H7 (cell line): Measurements from ENCODE around the gene PTPRG. TPM values are rescaled to one million over a fixed set of nuclear protein-coding genes. Genes with fewer than 3 reads are reported as not detected.

Source experiments
- DNase-seq: peaks from one replicate; pipeline ENCODE4 v3.0.0; 2012
- H3K27me3 ChIP-seq: 2 replicates; pipeline ENCODE4 v1.6.0; 2011; ENCODE audit warnings: mild to moderate bottlenecking, low read length; ENCODE audit not compliant: control insufficient read depth, insufficient read depth
- H3K36me3 ChIP-seq: replicated peaks from 2 replicates; pipeline ENCODE4 v1.5.1; 2011; ENCODE audit warnings: low read length; ENCODE audit not compliant: control insufficient read depth, insufficient read depth
- H3K4me3 ChIP-seq: 2 replicates; pipeline ENCODE4 v1.5.1; 2011; ENCODE audit warnings: low read depth, mild to moderate bottlenecking, control low read depth, low read length, moderate library complexity; ENCODE audit not compliant: insufficient read depth
- total RNA-seq: library from RNA; depleted of rRNA; stranded (reverse); fragments of >200 nt; shearing (Covaris generic); gene quantifications from 2 replicates; pipeline ENCODE4 v1.2.3, GENCODE V29; 2014

Gene PTPRG
- total RNA-seq, 1 experiment from 2014 or later = 54.4 TPM

GRCh38 chr3:61980041-61980440 is 418.7 kb downstream of the PTPRG start:
- no peak overlapping the region for H3K4me3 ChIP-seq
- no peak for DNase-seq
- H3K36me3 ChIP-seq = no peaks in the 10 kb centered on the region
- no peaks in the 10 kb centered on the region for H3K27me3 ChIP-seq

GRCh38 chr3:61981060-61981459 is 419.7 kb downstream of the PTPRG start:
- Histone ChIP-seq H3K27me3 (no peaks in the 10 kb centered on the region), H3K4me3 (no peak overlapping the region), H3K36me3 (no peaks in the 10 kb centered on the region)
- no peak for DNase-seq

GRCh38 chr3:61983479-61983878 is 422.1 kb downstream of the PTPRG start:
- DNase-seq = no peak
- H3K4me3 ChIP-seq = no peak overlapping the region

GRCh38 chr3:61985020-61985419 is 423.6 kb downstream of the PTPRG start:
- no peaks in the 10 kb centered on the region for H3K36me3 ChIP-seq
- no peaks in the 10 kb centered on the region for H3K27me3 ChIP-seq
- DNase-seq = no peak
- no peak overlapping the region for H3K4me3 ChIP-seq

More at GRCh38 chr3:61983479-61983878, 422.1 kb downstream of the PTPRG start:
- H3K27me3 ChIP-seq = no peaks in the 10 kb centered on the region
- no peaks in the 10 kb centered on the region for H3K36me3 ChIP-seq

- Histone ChIP-seq H3K27me3 (no peaks in the 10 kb centered on the region), H3K4me3 (no peak overlapping the region), H3K36me3 (no peaks in the 10 kb centered on the region)
- no peak for DNase-seq
Observed at GRCh38 chr3:61986473-61986872, 425.1 kb downstream of the PTPRG start.

- H3K4me3 ChIP-seq = no peak overlapping the region
- no peaks in the 10 kb centered on the region for H3K36me3 ChIP-seq
- no peaks in the 10 kb centered on the region for H3K27me3 ChIP-seq
- DNase-seq = no peak
Observed at GRCh38 chr3:61989681-61990080, 428.3 kb downstream of the PTPRG start.

- Histone ChIP-seq H3K27me3 (no peaks in the 10 kb centered on the region), H3K36me3 (no peaks in the 10 kb centered on the region), H3K4me3 (no peak overlapping the region)
- no peak for DNase-seq
Observed at GRCh38 chr3:61990327-61991027, 429.1 kb downstream of the PTPRG start.

GRCh38 chr3:61991706-61992105 is 430.3 kb downstream of the PTPRG start:
- Histone ChIP-seq H3K27me3 (no peaks in the 10 kb centered on the region), H3K36me3 (no peaks in the 10 kb centered on the region), H3K4me3 (no peak overlapping the region)
- DNase-seq = no peak

- H3K27me3 ChIP-seq = no peaks in the 10 kb centered on the region
- no peak for DNase-seq
Observed at GRCh38 chr3:61996366-61996765, 435.0 kb downstream of the PTPRG start.

GRCh38 chr3:61997101-61997500 is 435.7 kb downstream of the PTPRG start:
- no peaks in the 10 kb centered on the region for H3K36me3 ChIP-seq
- H3K4me3 ChIP-seq = no peak overlapping the region
- no peak for DNase-seq
- H3K27me3 ChIP-seq = no peaks in the 10 kb centered on the region

More at GRCh38 chr3:61996366-61996765, 435.0 kb downstream of the PTPRG start:
- Histone ChIP-seq H3K36me3 (no peaks in the 10 kb centered on the region), H3K4me3 (no peak overlapping the region)

- no peak for DNase-seq
- Histone ChIP-seq H3K4me3 (no peak overlapping the region), H3K36me3 (peaks cover 1% of the 10 kb centered on the region; the same call in 1 of the 2 replicates), H3K27me3 (no peaks in the 10 kb centered on the region)
Observed at GRCh38 chr3:62003835-62004234, 442.5 kb downstream of the PTPRG start.

- DNase-seq = no peak
Observed at GRCh38 chr3:62007036-62007435, 445.7 kb downstream of the PTPRG start.

GRCh38 chr3:62010989-62011388 is 449.6 kb downstream of the PTPRG start:
- no peak for DNase-seq
- no peaks in the 10 kb centered on the region for H3K36me3 ChIP-seq
- no peak overlapping the region for H3K4me3 ChIP-seq
- H3K27me3 ChIP-seq = no peaks in the 10 kb centered on the region

More at GRCh38 chr3:62007036-62007435, 445.7 kb downstream of the PTPRG start:
- H3K36me3 ChIP-seq = peaks cover 1% of the 10 kb centered on the region; the same call in 1 of the 2 replicates
- no peak overlapping the region for H3K4me3 ChIP-seq
- H3K27me3 ChIP-seq = no peaks in the 10 kb centered on the region

GRCh38 chr3:62011666-62012065 is 450.3 kb downstream of the PTPRG start:
- H3K4me3 ChIP-seq = no peak overlapping the region
- DNase-seq = no peak
- no peaks in the 10 kb centered on the region for H3K36me3 ChIP-seq
- no peaks in the 10 kb centered on the region for H3K27me3 ChIP-seq

- no peaks in the 10 kb centered on the region for H3K27me3 ChIP-seq
- H3K4me3 ChIP-seq = no peak overlapping the region
- H3K36me3 ChIP-seq = no peaks in the 10 kb centered on the region
- no peak for DNase-seq
Observed at GRCh38 chr3:62013951-62014350, 452.6 kb downstream of the PTPRG start.
